Measurements from ENCODE around the gene DOCK9. TPM values are rescaled to one million over a fixed set of nuclear protein-coding genes. Genes with fewer than 3 reads are reported as not detected.

Gene DOCK9
- polyA plus RNA-seq, 3 donors, result 0.01 TPM; not detected in 2

GRCh38 chr13:98972627-98973026 lies 5.2 kb downstream of the DOCK9 start:
- Mint-ChIP-seq H3K27ac (no peak overlapping the region), H3K36me3 (no peaks in the 10 kb centered on the region), H3K9me3 (no peaks in the 10 kb centered on the region), H3K4me3 (no peak overlapping the region), H3K4me1 (peaks cover 22% of the 10 kb centered on the region), H3K27me3 (ENCODE audit: low read depth in 3 of 3) (peaks cover 12 to 49% (median 34%) of the 10 kb centered on the region in 3 donors)
- 90% methylated on average over 3 of the region's 4 CpGs for WGBS (ENCODE audit: insufficient coverage)
- no peaks in the 10 kb centered on the region for H4K20me1 ChIP-seq (ENCODE audit: insufficient read depth, low read length)
- intact Hi-C loops (cut with micrococcal nuclease), result no loop called here
- H3K4me2 ChIP-seq (replicated peaks; ENCODE audit: extremely low read depth, low read length, poor library complexity, severe bottlenecking), result no peak overlapping the region
- no peaks in the 10 kb centered on the region for H3K9me3 ChIP-seq (replicated peaks in 1 of 2; ENCODE audit: control insufficient read depth in 1 of 2, insufficient read depth in 1 of 2, low read length in 2 of 2)
- H3K4me1 ChIP-seq (ENCODE audit: control insufficient read depth in 1 of 2, insufficient read depth in 2 of 2, low read length in 2 of 2), result peaks cover 25 to 30% of the 10 kb centered on the region in 2 donors
- no peak for DNase-seq
- TF ChIP-seq, protein P1, sequence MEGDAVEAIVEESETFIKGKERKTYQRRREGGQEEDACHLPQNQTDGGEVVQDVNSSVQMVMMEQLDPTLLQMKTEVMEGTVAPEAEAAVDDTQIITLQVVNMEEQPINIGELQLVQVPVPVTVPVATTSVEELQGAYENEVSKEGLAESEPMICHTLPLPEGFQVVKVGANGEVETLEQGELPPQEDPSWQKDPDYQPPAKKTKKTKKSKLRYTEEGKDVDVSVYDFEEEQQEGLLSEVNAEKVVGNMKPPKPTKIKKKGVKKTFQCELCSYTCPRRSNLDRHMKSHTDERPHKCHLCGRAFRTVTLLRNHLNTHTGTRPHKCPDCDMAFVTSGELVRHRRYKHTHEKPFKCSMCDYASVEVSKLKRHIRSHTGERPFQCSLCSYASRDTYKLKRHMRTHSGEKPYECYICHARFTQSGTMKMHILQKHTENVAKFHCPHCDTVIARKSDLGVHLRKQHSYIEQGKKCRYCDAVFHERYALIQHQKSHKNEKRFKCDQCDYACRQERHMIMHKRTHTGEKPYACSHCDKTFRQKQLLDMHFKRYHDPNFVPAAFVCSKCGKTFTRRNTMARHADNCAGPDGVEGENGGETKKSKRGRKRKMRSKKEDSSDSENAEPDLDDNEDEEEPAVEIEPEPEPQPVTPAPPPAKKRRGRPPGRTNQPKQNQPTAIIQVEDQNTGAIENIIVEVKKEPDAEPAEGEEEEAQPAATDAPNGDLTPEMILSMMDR (IDR thresholded peaks at IDR 0.05), result no peak
- no peak overlapping the region for H3K9ac ChIP-seq (ENCODE audit: insufficient read depth, low read length, poor library complexity, severe bottlenecking)
- H3K27me3 ChIP-seq (ENCODE audit: control insufficient read depth in 2 of 2, insufficient read depth in 2 of 2, low read length in 2 of 2), result peaks cover 19 to 28% of the 10 kb centered on the region in 2 donors
- no peak overlapping the region for H3K27ac ChIP-seq (ENCODE audit: low read depth in 1 of 2, low read length in 2 of 2)
- no peaks in the 10 kb centered on the region for H3K36me3 ChIP-seq (replicated peaks in 1 of 2; ENCODE audit: control insufficient read depth in 1 of 2, insufficient read depth in 2 of 2, low read length in 2 of 2)
- no peaks in the 10 kb centered on the region for H3K79me2 ChIP-seq (ENCODE audit: insufficient read depth, low read length)
- H2AFZ ChIP-seq (ENCODE audit: insufficient read depth, low read depth, low read length, poor library complexity, severe bottlenecking), result no peak overlapping the region
- H3K4me3 ChIP-seq (replicated peaks in 1 of 3; ENCODE audit: low read depth in 2 of 3, low read length in 3 of 3), result no peak overlapping the region

GRCh38 chr13:98972059-98972458 lies 5.8 kb downstream of the DOCK9 start:
- H3K27me3 Mint-ChIP-seq (ENCODE audit: low read depth in 3 of 3), result peaks cover 12 to 48% (median 30%) of the 10 kb centered on the region in 3 donors
- peaks cover 22% of the 10 kb centered on the region for H3K4me1 Mint-ChIP-seq
- no peak overlapping the region for H3K27ac Mint-ChIP-seq
- peaks cover 25 to 30% of the 10 kb centered on the region in 2 donors for H3K4me1 ChIP-seq (ENCODE audit: control insufficient read depth in 1 of 2, insufficient read depth in 2 of 2, low read length in 2 of 2)
- no peaks in the 10 kb centered on the region for H3K79me2 ChIP-seq (ENCODE audit: insufficient read depth, low read length)
- intact Hi-C loops (cut with micrococcal nuclease), result no loop called here
- no peak overlapping the region for H3K4me3 Mint-ChIP-seq
- WGBS (ENCODE audit: insufficient coverage), result no CpG with 5 or more reads among the region's 3 CpGs
- no peak overlapping the region for H3K4me2 ChIP-seq (replicated peaks; ENCODE audit: extremely low read depth, low read length, poor library complexity, severe bottlenecking)
- no peak overlapping the region for H2AFZ ChIP-seq (ENCODE audit: insufficient read depth, low read depth, low read length, poor library complexity, severe bottlenecking)
- H4K20me1 ChIP-seq (ENCODE audit: insufficient read depth, low read length), result no peaks in the 10 kb centered on the region
- H3K36me3 Mint-ChIP-seq, result no peaks in the 10 kb centered on the region
- DNase-seq, result no peak
- no peaks in the 10 kb centered on the region for H3K9me3 ChIP-seq (replicated peaks in 1 of 2; ENCODE audit: control insufficient read depth in 1 of 2, insufficient read depth in 1 of 2, low read length in 2 of 2)
- TF ChIP-seq, protein P1 (IDR thresholded peaks at IDR 0.05), result no peak
- H3K4me3 ChIP-seq (replicated peaks in 1 of 3; ENCODE audit: low read depth in 2 of 3, low read length in 3 of 3), result no peak overlapping the region
- no peak overlapping the region for H3K27ac ChIP-seq (ENCODE audit: low read depth in 1 of 2, low read length in 2 of 2)
- no peaks in the 10 kb centered on the region for H3K36me3 ChIP-seq (replicated peaks in 1 of 2; ENCODE audit: control insufficient read depth in 1 of 2, insufficient read depth in 2 of 2, low read length in 2 of 2)
- H3K9ac ChIP-seq (ENCODE audit: insufficient read depth, low read length, poor library complexity, severe bottlenecking), result no peak overlapping the region
- H3K9me3 Mint-ChIP-seq, result no peaks in the 10 kb centered on the region
- H3K27me3 ChIP-seq (ENCODE audit: control insufficient read depth in 2 of 2, insufficient read depth in 2 of 2, low read length in 2 of 2), result peaks cover 14 to 22% of the 10 kb centered on the region in 2 donors

Data from CD14-positive monocyte (primary cell).